GM18499 (cell line): ENCODE measurements around the gene ST14.
"Not testable (repeated sequence)": the region's sequence is repeated elsewhere in the genome, so short reads cannot be mapped to it uniquely, and the experiment has no call there.

Experiments used
- ATAC-seq: cut with Tn5 transposase; IDR thresholded peaks from one replicate; pipeline ENCODE4 v1.9.1; 2021; ENCODE audit warnings: moderate number of reproducible peaks; ENCODE audit not compliant: insufficient read depth, unreplicated experiment

The ST14 gene

DNA sequence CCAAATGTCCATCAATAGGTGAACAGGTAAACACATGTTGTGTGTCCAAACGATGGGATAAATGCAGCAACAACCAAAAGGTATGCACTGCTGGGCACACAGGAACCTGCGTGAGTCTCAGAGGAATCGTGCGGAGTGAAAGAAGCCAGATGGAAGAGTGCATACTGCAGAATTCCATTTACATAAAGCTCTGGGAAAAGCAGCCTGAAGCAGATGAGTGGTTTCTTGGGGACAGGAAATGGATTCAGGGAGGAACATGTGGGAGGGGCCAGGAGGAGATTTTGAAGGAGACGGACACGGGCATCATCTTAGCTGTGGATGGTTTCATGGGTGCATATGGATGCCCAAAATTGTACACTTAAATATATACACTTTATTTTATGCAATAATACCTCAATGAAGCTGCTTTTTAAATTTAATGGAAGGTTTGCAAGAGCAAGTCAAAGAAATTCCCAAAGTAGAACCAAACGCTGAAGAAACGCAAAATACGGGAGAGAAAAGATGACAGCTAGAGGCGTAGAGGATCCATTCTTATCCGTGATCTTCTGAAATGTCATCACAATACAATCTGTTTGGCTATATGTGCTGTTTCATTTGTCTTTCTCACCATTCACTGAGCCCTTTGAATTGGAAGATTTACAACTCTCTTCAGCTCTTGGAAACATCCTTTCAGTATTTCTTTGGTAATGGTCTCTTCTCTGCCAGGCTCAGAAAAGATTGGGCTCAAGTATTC lies 24.5 kb downstream of the ST14 start:
- ATAC-seq: no peak

DNA sequence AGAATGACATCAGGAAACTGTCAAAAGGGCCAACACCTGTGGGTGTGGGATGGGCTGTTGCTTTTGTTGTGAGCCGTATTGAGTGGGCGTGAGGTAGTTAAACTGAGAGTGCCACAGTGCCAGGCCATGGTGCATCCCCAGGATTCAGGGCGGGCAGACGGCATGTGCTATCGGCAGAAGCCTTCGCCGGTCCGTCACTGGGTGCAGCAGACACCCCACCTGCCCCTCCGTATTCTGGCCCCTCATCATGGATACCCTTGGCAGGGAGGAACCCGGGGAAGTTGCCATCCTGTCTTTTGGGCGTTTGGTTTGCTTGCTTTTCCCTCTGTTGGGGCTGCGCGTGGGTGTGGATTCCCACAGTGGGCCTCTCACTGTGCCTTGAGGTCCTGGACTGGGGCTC lies 27.5 kb downstream of the ST14 start:
- ATAC-seq: no peak

DNA sequence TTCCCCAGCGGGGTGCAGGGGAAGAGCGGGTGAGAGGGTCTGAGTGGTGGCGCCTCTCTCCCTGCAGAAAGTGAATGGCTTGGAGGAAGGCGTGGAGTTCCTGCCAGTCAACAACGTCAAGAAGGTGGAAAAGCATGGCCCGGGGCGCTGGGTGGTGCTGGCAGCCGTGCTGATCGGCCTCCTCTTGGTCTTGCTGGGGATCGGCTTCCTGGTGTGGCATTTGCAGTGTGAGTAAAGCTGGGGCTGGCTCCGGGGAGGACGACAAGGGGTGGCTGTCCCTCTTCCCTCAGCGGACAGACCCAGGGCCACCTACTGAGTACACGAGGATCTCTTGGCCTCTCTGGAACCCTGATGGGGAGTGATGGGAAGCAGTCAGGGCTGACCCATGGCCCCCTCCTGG lies 28.5 kb downstream of the ST14 start:
- no peak for ATAC-seq

DNA sequence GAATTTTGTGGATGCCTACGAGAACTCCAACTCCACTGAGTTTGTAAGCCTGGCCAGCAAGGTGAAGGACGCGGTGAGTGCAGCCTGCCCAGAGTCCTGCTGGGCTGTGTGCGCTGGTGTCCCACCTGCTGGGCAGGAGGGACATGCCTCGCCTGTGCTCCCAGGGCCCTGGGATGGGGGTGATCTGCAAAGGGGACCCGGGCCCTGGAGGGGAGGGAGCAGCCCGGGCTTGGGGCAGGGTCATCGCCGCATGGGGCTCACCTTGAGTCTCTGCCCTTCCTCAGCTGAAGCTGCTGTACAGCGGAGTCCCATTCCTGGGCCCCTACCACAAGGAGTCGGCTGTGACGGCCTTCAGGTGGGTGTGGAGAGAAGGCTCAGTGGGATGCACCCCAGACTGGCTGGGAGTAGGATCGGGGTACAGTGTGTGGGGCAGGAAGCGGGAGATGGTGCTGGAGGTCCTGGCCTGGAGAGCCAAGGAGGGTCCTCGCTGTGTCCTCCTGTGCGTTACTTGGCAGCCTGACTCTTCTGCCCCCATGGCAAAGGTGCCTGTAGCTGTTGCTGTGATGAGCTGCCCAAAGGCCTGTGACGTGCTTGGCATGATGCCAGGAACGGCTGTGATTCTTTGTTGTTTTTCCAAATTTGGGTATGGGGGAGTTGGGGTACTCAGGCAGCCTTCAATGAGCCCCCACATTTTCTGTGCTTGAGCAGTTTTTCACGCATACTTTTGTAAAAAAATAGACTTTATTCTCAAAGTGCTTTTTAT lies 29.2 kb downstream of the ST14 start:
- no peak for ATAC-seq

DNA sequence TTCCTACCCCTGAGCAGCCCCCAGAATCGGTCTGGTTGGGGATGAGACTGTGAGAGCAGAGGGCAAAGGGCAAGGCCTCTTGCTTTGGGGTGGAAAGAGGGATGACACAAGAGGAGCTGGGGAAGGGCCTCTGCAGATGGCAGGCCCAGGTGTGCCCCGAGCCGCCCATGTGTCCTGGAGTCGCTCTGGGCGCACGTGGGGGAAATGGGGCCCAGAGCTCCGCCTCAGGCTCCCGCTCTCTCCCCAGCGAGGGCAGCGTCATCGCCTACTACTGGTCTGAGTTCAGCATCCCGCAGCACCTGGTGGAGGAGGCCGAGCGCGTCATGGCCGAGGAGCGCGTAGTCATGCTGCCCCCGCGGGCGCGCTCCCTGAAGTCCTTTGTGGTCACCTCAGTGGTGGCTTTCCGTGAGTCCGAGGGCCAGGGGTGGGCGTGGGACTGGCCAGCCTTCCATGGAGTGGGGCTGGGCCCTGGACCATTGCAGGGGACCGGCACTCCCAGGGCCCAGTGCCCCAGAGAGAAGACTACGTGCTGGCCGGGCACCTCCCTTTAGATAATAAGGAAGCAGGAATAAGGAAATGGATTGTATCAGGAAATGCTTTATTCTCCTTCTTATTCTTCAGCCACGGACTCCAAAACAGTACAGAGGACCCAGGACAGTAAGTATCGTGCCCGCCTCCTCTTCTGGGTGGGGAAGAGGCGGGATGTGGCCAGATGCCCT lies 30.1 kb downstream of the ST14 start:
- no peak for ATAC-seq

DNA sequence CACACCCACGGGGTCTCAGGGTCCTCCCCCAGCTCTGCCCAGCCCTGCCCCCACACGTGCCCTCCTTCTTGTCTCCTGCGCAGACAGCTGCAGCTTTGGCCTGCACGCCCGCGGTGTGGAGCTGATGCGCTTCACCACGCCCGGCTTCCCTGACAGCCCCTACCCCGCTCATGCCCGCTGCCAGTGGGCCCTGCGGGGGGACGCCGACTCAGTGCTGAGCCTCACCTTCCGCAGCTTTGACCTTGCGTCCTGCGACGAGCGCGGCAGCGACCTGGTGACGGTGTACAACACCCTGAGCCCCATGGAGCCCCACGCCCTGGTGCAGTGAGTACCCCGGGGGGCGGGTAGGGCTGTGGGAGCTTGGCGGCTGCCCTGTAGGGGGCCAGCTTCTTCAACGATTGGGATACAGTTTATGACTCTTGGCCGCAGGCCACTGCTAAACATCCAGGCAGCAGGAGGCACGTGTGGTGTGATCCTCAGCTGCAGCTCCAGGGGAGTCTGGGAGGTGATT lies 30.8 kb downstream of the ST14 start:
- ATAC-seq: no peak

DNA sequence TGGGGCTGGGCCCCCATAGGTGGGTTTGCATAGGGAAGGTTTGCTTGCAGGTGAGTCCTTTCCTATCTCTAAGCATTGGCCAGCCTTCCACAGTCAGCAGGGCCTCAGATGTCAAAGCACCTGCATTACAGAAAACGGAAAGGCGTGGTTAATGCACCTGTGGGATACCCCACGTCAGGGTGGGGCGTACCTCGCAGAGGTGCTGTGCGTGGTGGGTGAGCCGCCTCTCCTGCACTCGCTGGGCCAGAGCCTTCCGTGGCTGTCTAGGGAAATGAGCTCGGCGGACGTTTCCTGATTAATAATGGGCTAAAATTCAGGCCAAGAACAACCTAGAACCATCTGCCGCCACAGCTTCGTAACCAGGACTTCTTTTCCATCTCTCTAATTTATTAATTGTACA lies 32.3 kb downstream of the ST14 start:
- ATAC-seq: no peak

DNA sequence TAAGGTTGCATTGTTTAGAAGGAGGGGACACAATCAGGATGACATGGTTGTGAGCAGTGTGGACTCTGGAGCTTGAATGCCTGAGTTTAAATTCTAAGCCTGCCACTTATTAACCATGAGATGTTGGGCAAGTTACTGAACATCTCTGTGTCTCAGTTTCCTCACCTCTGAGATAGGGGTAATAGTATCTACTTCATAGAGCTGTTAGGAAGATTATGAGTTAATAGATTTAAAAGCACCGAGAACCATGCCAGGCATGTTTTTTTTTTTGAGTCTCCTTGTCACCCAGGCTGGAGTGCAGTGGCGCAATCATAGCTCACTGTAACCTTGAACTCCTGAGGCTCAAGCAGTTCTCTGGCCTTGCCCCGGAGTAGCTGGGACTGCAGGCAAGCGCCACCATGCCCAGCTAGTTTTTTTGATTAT lies 33.3 kb downstream of the ST14 start:
- no peak for ATAC-seq

DNA sequence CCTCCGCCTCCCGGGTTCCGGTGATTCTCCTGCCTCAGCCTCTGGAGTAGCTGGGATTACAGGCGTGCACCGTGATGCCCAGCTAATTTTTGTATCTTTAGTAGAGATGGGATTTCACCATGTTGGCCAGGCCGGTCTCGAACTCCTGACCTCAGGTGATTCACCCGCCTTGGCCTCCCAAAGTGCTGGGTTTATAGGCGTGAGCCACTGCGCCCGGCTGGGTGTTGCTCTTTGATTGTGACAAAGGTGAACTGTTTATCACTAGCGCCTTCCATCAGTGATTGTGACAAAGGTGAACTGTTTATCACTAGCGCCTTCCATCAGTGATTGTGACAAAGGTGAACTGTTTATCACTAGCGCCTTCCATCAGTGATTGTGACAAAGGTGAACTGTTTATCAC lies 34.0 kb downstream of the ST14 start:
- not testable (repeated sequence) for ATAC-seq

DNA sequence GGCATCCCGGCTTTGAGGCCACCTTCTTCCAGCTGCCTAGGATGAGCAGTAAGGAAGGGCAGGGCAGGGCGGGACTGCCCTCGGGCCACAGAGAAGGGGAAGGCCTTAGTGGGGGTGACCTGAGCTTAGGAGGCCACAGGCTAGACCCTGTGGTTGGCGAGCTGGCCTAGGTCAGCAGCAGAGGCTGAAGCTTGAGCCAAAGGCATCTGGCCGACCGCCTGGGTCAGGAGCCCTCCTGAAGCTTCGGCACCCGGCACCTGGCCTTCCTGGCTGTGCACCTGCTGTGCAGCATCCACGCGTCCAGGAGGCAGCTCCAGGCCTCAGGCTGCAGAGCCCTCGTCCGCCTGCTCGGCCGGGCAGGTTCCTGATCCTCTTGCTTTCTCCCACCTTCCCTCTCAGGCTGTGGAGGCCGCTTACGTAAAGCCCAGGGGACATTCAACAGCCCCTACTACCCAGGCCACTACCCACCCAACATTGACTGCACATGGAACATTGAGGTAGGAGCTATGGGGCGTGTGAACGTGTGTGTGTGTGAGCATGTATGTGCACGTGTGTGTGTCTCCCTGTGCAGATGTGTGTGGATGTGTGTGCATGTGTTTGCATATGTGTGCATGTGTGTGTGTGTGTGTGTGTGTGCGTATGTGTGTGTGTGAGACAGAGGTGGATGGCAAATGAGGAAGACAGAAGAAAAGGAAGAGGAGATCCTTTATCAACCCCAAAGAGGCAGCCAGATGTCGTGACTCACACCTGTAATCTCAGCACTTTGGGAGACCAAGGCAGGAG lies 34.9 kb downstream of the ST14 start:
- no peak for ATAC-seq

DNA sequence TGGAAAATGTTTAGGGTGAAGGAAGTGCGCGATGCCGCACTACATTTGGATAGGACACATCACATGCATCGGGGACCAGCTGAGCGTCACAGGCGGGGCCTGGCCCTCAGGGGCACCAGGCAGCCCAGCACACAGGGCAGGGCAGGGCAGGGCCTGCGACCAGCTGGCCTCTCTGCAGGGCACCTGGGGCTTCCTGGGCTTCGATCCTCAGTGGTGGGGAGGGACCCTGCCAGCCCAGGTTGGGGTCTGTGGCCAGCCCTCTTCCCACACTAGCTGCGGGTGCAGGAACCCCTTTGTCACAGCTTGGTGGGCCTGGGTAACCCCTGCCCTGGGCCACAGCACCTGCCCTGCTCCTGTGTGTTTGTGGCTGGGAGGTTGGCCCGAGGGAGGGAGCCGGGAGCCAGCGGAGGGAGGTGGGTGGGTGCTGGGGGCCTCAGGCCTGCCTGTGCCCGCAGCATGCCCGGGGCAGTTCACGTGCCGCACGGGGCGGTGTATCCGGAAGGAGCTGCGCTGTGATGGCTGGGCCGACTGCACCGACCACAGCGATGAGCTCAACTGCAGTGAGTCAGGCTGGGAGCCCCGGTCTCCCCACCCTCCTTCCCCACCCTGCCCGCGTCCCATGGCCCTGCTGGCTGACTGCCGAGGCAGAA lies 37.9 kb downstream of the ST14 start:
- ATAC-seq: no peak

DNA sequence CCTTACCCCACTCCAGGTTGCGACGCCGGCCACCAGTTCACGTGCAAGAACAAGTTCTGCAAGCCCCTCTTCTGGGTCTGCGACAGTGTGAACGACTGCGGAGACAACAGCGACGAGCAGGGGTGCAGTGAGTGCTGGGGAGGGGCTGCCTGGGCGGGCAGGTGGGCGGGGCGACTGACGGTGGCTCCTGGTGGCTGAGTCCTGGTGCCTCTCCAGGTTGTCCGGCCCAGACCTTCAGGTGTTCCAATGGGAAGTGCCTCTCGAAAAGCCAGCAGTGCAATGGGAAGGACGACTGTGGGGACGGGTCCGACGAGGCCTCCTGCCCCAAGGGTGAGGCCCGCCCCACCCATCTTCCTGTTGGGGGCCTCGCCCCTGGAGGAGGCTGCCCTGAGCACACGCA lies 38.7 kb downstream of the ST14 start:
- ATAC-seq: no peak

DNA sequence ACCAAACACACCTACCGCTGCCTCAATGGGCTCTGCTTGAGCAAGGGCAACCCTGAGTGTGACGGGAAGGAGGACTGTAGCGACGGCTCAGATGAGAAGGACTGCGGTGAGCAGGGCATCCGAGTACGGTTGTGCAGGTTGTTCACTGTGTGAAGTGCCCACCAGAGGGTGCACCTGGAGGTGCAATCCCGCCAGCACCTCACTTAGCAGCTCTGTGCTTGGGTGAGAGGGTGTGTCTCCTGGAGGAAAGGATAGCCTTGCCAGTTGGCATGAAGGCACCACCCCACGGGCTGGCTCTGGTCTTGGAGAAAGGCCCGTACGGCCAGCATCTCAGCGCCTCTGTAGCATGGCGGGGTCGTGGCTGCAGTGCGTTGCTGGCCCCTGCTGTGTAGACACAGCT lies 39.4 kb downstream of the ST14 start:
- ATAC-seq: no peak

DNA sequence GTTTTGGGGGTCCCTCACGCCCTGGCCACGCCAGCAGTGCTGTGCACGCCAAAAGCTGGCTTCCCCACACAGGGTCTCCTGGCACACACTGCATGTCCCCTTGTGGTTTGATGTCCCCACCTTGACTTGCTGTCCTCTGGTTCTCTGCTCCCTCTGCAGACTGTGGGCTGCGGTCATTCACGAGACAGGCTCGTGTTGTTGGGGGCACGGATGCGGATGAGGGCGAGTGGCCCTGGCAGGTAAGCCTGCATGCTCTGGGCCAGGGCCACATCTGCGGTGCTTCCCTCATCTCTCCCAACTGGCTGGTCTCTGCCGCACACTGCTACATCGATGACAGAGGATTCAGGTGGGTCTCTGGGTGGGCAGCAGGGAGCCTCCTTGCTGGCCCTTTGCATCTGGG lies 40.2 kb downstream of the ST14 start:
- no peak for ATAC-seq

DNA sequence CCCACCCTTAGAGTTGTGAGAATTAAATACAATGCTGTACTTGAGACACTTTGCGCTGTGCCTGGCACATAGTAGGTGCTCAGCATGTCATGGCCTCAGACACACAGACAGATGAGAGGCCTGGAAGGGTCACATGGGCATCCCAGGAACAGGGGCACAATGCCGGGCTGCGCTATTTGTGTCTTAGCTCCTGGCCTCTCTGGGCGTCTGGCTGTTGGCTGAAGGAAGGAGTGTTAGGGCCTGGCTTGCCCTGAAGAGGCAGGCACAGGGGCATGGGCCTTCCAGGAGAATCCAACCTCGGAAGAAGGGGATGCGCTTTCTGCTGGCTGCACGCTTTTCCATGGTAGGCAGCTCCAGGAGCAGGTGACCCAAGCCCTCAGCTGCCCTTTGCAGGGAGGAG lies 41.4 kb downstream of the ST14 start:
- ATAC-seq: no peak

DNA sequence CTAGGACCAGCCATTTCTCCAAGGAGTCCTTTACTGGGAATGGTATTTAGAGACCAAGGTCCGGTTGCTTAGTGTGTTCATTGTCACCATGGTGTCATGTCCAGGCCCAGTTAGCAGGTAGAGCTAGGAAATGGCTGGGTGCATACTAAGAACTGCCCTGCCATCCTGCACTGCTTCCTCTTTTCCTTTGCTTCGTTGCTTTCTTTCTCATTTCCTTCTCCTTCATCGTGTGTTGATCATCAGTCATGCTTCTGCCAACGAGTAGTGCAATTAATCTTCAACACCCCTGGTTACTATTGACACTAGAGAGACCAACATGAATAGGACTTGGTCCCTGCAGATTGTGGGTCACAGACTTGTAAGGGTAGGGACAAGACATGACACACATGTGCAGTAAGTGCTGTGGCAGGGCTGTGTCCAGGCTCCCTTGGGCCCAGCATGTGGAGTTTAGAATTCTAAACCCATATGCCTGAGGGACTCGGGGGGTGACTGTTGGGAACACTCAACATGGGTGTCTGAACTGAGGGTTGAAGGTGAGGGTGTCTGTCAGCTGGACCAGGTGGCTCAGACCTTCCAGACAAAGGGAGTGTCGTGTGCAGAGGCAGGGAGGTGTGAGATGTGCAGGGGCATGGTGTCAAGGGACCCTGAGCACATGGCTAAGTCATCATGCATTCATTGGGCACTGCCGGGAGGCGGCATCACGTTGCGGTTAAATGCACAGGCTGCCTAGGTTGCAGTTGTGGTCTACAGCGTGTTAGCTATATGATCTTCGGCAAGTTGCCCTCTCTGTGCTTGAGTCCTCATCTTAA lies 42.6 kb downstream of the ST14 start:
- ATAC-seq: no peak

DNA sequence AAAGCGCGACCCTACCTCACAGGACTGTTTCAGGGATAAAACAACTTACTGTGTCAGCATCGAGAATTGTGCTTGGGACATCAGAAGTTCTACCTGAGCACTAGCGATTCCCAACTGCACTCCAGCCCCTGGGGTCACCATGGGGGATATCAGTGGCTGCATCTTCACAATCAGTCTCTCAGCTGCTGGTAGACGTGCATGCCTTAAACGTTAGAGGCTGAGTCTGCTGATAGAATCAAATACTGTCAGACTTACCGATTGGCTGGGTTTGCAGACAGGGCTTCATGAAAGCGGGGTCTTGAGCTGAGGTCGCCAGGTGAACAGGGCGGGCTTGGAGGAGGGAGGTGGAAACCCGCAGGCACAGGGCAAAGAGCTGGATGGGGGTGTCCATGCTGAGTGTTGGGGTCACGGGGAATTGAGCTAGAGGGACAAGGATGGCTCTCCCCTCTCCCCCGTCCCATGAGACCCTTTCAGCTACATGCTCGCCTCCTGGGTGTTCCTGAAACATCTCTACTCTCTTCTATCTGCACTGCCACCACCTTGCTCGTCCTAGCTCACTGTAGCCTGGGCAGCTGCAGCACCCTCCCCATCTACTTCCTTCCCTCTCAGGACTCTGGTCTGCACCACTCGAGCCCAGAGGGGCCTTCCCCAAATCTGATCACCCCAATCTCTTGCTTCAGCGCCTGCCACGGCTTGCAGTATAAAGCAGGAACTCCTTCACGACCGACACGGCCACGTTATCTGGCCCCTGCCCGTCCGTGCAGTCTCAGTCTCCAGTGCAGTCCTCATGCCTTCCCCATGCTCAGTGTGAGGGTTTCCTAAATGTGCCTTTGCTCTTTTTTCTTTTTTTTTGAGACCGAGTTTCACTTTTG lies 43.5 kb downstream of the ST14 start:
- ATAC-seq: no peak
